Glutamatergic neuron (in vitro differentiated cells): ENCODE data around the gene FAXDC2. TPM values are rescaled to one million over a fixed set of nuclear protein-coding genes. Genes with fewer than 3 reads are reported as not detected.

ENCODE experiments used
- DNase-seq: peaks from one replicate; pipeline ENCODE4 v3.0.0; 2022
- H3K27ac Mint-ChIP-seq: one replicate; pipeline ENCODE4 v1.8.0; 2020; ENCODE audit warnings: mild to moderate bottlenecking, mixed read lengths, inconsistent platforms; ENCODE audit not compliant: unreplicated experiment
- H3K27me3 Mint-ChIP-seq: one replicate; pipeline ENCODE4 v1.8.0; 2020; ENCODE audit warnings: mild to moderate bottlenecking, moderate library complexity, mixed read lengths, inconsistent platforms; ENCODE audit not compliant: unreplicated experiment
- H3K36me3 Mint-ChIP-seq: one replicate; pipeline ENCODE4 v1.8.0; 2020; ENCODE audit warnings: mild to moderate bottlenecking, mixed read lengths, inconsistent platforms; ENCODE audit not compliant: unreplicated experiment
- H3K4me1 Mint-ChIP-seq: one replicate; pipeline ENCODE4 v1.8.0; 2020; ENCODE audit warnings: mild to moderate bottlenecking, low read depth, mixed read lengths, inconsistent platforms; ENCODE audit not compliant: unreplicated experiment
- H3K4me3 Mint-ChIP-seq: one replicate; pipeline ENCODE4 v1.8.0; 2020; ENCODE audit warnings: mild to moderate bottlenecking, mixed read lengths, inconsistent platforms; ENCODE audit not compliant: unreplicated experiment
- H3K9me3 Mint-ChIP-seq: one replicate; pipeline ENCODE4 v1.8.0; 2020; ENCODE audit warnings: mild to moderate bottlenecking, moderate library complexity, mixed read lengths, inconsistent platforms; ENCODE audit not compliant: unreplicated experiment
- CTCF ChIP-seq: fragments of 200-600 bp; sonication (generic); IDR thresholded peaks from one replicate; pipeline ENCODE4 v1.5.0; 2021; ENCODE audit not compliant: partially characterized antibody, unreplicated experiment
- total RNA-seq: library from RNA; stranded (reverse); fragmentation: NEBNext Ultra II Directional; extraction: Animal tissue kit (Norgen Biotek cat#: 25700); gene quantifications from one replicate; pipeline ENCODE4 v1.2.1, GENCODE V29; 2021; ENCODE audit not compliant: unreplicated experiment

FAXDC2 gene
- total RNA-seq, 1 donor from 2014 or later: 0.66 TPM

- no peaks in the 10 kb centered on the region for H3K4me1 Mint-ChIP-seq
- peaks cover 50% of the 10 kb centered on the region for H3K36me3 Mint-ChIP-seq
- H3K27me3 Mint-ChIP-seq: peaks cover 2% of the 10 kb centered on the region
- peaks cover 4% of the 10 kb centered on the region for H3K9me3 Mint-ChIP-seq
- H3K27ac Mint-ChIP-seq: no peak overlapping the region
- H3K4me3 Mint-ChIP-seq: no peak overlapping the region
- no peak for TF ChIP-seq CTCF
- DNase-seq: no peak
Measured at GRCh38 chr5:154884424-154884823, 34.0 kb upstream of the FAXDC2 start.

- Mint-ChIP-seq H3K4me3 (no peak overlapping the region), H3K9me3 (peaks cover 10% of the 10 kb centered on the region), H3K27me3 (peaks cover 2% of the 10 kb centered on the region), H3K4me1 (no peaks in the 10 kb centered on the region), H3K27ac (no peak overlapping the region), H3K36me3 (peaks cover 55% of the 10 kb centered on the region)
- no peak for TF ChIP-seq CTCF
- no peak for DNase-seq
Measured at GRCh38 chr5:154881986-154882385, 31.6 kb upstream of the FAXDC2 start.

- Mint-ChIP-seq H3K9me3 (peaks cover 10% of the 10 kb centered on the region), H3K36me3 (peaks cover 45% of the 10 kb centered on the region), H3K4me3 (no peak overlapping the region), H3K4me1 (no peaks in the 10 kb centered on the region), H3K27me3 (no peaks in the 10 kb centered on the region), H3K27ac (no peak overlapping the region)
- DNase-seq: no peak
- TF ChIP-seq CTCF: no peak
Measured at GRCh38 chr5:154878642-154879335, 28.4 kb upstream of the FAXDC2 start.

GRCh38 chr5:154873791-154874331 lies 23.5 kb upstream of the FAXDC2 start:
- no peak overlapping the region for H3K27ac Mint-ChIP-seq
- no peak for TF ChIP-seq CTCF
- peaks cover 2% of the 10 kb centered on the region for H3K9me3 Mint-ChIP-seq
- peaks cover under 1% of the 10 kb centered on the region for H3K4me1 Mint-ChIP-seq
- no peak for DNase-seq
- no peak overlapping the region for H3K4me3 Mint-ChIP-seq
- H3K27me3 Mint-ChIP-seq: no peaks in the 10 kb centered on the region
- H3K36me3 Mint-ChIP-seq: peaks cover 24% of the 10 kb centered on the region

- Mint-ChIP-seq H3K9me3 (peaks cover 5% of the 10 kb centered on the region), H3K36me3 (peaks cover 14% of the 10 kb centered on the region), H3K4me3 (no peak overlapping the region), H3K27me3 (no peaks in the 10 kb centered on the region), H3K4me1 (peaks cover 5% of the 10 kb centered on the region), H3K27ac (no peak overlapping the region)
- DNase-seq: no peak
- no peak for TF ChIP-seq CTCF
Measured at GRCh38 chr5:154871734-154872133, 21.3 kb upstream of the FAXDC2 start.
